LNCaP clone FGC (cell line): ENCODE measurements around the gene EHMT2.
A peak's percentile ranks its signal among the peaks of the same experiment; 100 is the strongest.

Experiments used
- DNase-seq: peaks from one replicate; pipeline ENCODE4 v3.0.0-alpha.2; 2011; ENCODE audit warnings: low read depth
- H3K4me3 ChIP-seq: 2 replicates; pipeline ENCODE4 v1.5.1; 2011; ENCODE audit warnings: mild to moderate bottlenecking, low read depth, low read length, control low read depth
- TF ChIP-seq, protein P1 (sequence below): IDR thresholded peaks from 2 replicates; pipeline ENCODE4 v1.5.1; 2012; ENCODE audit warnings: mild to moderate bottlenecking; ENCODE audit not compliant: control insufficient read depth, insufficient read depth; ENCODE audit errors: extremely low read depth

The EHMT2 gene

DNA sequence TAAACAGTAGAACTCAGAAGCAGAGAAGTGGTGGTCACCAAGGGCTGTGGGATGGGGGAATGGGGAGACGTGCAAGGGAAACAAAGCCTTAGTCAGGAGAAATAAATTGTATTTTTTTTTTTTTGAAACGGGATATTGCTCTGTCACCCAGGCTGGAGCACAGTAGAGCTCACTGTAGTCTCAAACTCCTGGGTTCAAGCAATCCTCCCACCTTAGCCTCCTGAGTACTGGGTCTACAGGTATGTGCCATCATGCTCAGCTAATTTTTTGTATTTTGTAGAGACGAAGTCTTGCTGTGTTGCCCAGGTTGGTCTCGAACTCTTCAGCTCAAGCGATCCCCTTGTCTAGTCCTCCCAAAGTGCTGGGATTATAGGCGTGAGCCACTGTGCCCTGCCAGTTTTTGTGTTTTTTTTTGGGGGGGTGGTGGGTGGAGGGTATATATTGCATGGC, 66.6 kb downstream of the EHMT2 start:
- peak overlapping the region; percentile 83 for H3K4me3 ChIP-seq
- no peak for DNase-seq
- TF ChIP-seq, protein P1, sequence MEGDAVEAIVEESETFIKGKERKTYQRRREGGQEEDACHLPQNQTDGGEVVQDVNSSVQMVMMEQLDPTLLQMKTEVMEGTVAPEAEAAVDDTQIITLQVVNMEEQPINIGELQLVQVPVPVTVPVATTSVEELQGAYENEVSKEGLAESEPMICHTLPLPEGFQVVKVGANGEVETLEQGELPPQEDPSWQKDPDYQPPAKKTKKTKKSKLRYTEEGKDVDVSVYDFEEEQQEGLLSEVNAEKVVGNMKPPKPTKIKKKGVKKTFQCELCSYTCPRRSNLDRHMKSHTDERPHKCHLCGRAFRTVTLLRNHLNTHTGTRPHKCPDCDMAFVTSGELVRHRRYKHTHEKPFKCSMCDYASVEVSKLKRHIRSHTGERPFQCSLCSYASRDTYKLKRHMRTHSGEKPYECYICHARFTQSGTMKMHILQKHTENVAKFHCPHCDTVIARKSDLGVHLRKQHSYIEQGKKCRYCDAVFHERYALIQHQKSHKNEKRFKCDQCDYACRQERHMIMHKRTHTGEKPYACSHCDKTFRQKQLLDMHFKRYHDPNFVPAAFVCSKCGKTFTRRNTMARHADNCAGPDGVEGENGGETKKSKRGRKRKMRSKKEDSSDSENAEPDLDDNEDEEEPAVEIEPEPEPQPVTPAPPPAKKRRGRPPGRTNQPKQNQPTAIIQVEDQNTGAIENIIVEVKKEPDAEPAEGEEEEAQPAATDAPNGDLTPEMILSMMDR, result no peak
